Stimulated activated naive CD8-positive, alpha-beta T cell treated with anti-CD3 and anti-CD28 coated beads, Interleukin-15, Interleukin-2, amounts not matched to agents 100 ng/mL and 50 ng/mL, for 24 hours (primary cell): ENCODE measurements around the gene COX19.
"Not testable (repeated sequence)": the region's sequence is repeated elsewhere in the genome, so short reads cannot be mapped to it uniquely, and the experiment has no call there.

Source experiments
- H3K27ac Mint-ChIP-seq: one replicate; pipeline ENCODE4 v1.8.0; 2021; ENCODE audit warnings: mild to moderate bottlenecking, mixed read lengths
- H3K27me3 Mint-ChIP-seq: one replicate; pipeline ENCODE4 v1.8.0; 2021; ENCODE audit warnings: mixed read lengths
- H3K36me3 Mint-ChIP-seq: one replicate; pipeline ENCODE4 v1.8.0; 2021; ENCODE audit warnings: low read depth, mixed read lengths
- H3K4me1 Mint-ChIP-seq: one replicate; pipeline ENCODE4 v1.8.0; 2021; ENCODE audit warnings: low read depth, mixed read lengths
- H3K4me3 Mint-ChIP-seq: one replicate; pipeline ENCODE4 v1.8.0; 2021; ENCODE audit warnings: mild to moderate bottlenecking, mixed read lengths
- H3K9me3 Mint-ChIP-seq: one replicate; pipeline ENCODE4 v1.8.0; 2021; ENCODE audit warnings: mixed read lengths

Gene COX19

DNA sequence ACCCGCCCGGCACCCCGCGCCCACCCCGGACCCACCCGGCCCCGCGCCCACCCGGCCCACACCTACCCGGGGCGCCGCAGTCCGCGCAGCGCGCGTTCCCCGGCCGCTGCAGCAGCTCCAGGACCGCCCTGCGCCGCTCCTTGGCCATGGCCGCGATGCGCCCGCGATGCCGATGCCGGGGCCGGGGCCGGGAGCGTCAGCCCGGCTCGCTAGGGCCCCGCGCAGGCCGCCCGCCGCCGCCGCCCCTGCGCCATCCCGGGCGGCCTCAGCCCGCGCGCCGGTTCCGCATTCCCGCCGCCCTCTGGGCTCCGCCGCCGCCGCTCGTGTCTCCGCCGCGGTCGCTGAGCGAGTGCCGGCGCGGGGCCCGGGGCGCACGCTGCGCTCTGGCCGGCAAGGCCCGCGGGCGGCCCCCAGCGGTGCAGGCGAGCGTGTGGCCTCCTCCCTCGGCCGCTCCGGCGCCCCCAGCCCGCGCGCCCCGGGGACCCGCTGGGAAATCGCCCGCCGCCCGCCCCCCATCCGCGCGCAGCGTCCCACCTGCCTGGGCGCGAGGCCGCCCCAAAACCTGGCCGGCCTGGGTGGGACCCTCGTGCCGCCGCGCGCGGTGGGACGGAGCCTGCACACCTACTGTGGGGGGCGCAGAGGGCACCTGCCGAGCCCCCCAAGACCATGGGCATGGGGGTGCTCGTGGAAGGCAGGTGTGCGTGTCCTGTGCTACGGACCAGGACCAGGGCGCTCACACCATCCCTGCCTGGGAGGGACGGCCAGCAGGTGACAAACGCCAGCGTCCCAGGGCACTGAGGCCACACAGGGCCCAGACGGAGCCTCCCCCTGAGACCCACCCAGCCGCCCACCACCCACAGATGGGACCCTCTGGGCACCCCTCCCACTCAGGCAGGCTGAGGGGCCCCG is 20.8 kb downstream of the COX19 start, which contains the start of gene ADAP1:
ADAP1 (minus strand) TSS at position 351 of the 909 bp plus-strand sequence; CDS start at position 148, 203 bp downstream.
- peak within 1 kb of the TSS; percentile 66 for H3K4me3 Mint-ChIP-seq
- H3K36me3 Mint-ChIP-seq = peaks cover 8% of the 10 kb centered on the region
- no peaks in the 10 kb centered on the region for H3K9me3 Mint-ChIP-seq
- peaks cover 3% of the 10 kb centered on the region for H3K27me3 Mint-ChIP-seq
- peaks cover 22% of the 10 kb centered on the region for H3K4me1 Mint-ChIP-seq
- H3K27ac Mint-ChIP-seq = peak within 1 kb of the TSS; percentile 45

GRCh38 chr7:953547-954327 is 21.6 kb downstream of the COX19 start:
- H3K4me1 Mint-ChIP-seq = peaks cover 22% of the 10 kb centered on the region
- H3K27me3 Mint-ChIP-seq = peaks cover 3% of the 10 kb centered on the region
- H3K9me3 Mint-ChIP-seq = no peaks in the 10 kb centered on the region
- no peak overlapping the region for H3K27ac Mint-ChIP-seq
- peak overlapping the region; percentile 49 for H3K4me3 Mint-ChIP-seq
- peaks cover 13% of the 10 kb centered on the region for H3K36me3 Mint-ChIP-seq

DNA sequence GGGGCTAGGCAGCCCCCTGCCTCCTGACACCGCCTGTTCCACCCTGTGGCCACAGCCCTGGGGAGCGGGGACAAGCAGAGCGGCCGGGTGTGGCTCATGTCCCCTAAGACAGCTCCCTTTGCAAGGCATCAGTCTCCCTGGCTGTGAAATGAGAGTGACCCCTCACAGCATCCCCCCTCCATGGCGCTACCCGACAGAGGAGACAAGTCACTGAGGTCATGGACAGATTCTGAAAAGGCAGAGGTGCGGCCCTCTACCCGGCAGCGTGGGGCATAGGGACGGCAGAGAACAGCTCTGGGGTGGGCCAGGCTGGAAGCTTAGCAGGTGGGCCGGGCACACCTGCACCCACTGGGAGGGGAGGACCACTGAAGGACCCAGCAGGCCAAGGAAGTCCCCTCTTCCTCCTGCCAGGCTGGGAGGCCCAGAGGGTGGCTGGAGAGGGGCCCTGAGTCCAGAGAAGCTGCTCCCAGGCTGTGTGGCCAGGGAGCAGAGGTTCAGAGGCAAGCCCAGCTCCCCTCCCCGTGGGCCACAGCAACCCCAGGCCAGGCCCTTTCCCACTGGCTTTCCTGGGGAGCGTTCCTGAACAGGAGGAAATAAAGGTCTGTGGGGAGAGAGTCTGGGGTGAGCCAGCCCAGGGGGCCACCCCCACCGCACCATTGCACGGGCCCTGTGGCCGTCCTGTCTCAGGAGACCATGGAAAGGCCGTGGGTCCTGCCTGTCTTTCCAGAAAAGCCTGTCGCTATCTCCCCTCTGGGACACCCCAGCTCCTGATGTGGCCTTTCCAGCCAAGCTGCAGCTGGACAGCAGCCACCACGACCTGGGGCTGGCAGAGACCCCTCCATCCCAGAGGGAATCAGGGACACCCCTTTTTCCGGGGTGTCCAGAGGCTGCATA is 22.6 kb downstream of the COX19 start:
- Mint-ChIP-seq H3K4me1 (peaks cover 22% of the 10 kb centered on the region), H3K36me3 (peaks cover 18% of the 10 kb centered on the region), H3K27me3 (peaks cover 3% of the 10 kb centered on the region), H3K27ac (no peak overlapping the region), H3K9me3 (no peaks in the 10 kb centered on the region), H3K4me3 (peak overlapping the region; percentile 47)

GRCh38 chr7:951881-952547 is 23.3 kb downstream of the COX19 start:
- H3K27ac Mint-ChIP-seq = no peak overlapping the region
- H3K4me3 Mint-ChIP-seq = no peak overlapping the region
- H3K36me3 Mint-ChIP-seq = peaks cover 18% of the 10 kb centered on the region
- H3K27me3 Mint-ChIP-seq = peaks cover 3% of the 10 kb centered on the region
- no peaks in the 10 kb centered on the region for H3K9me3 Mint-ChIP-seq
- peaks cover 22% of the 10 kb centered on the region for H3K4me1 Mint-ChIP-seq

DNA sequence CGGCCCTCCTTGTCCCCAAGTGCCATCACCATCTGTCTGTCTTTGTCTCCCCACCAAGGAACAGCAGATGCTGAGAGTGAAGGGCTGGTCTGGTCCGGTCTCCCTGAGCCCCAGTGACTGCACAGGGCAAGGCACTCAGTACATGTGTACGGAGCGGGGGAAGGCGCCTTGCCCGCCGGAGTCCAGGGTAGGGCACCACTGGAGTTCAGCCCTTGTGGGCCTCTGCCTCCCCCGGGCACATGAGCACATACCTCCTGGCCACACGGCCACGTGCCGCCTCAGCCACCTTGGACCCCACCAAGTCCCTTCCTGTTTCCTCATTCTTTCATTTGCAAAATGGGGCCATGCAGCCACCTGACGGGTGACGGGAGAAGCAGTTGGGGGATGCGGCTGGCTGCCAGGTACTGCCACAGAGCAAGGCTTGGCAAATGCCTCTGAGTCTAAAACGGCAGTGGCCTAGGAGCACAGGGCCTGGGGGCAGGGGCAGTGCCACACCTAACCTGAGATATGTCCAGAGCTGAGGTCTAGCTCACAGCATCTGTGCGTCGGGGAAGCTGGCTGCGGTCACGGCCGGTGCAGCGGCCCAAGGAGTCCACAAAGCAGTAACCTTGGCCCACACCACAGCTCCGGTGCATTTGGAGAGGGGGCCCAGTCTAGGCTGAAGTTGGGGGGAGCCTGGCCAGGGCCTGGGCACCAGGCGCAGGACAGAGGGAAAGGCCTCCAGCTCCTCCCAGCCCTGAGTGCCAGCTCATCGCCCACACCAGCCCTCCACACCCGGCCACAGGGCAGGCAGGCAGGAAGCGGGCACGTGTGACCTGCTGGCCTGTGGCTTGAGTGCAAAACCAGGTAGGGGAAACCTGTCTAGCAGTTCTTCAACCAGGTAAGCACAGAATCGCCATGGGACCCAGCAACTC is 26.1 kb downstream of the COX19 start:
- peaks cover 18% of the 10 kb centered on the region for H3K36me3 Mint-ChIP-seq
- H3K27ac Mint-ChIP-seq = no peak overlapping the region
- H3K4me3 Mint-ChIP-seq = no peak overlapping the region
- H3K9me3 Mint-ChIP-seq = no peaks in the 10 kb centered on the region
- H3K27me3 Mint-ChIP-seq = no peaks in the 10 kb centered on the region
- H3K4me1 Mint-ChIP-seq = peaks cover 18% of the 10 kb centered on the region

- Mint-ChIP-seq H3K27me3 (no peaks in the 10 kb centered on the region), H3K4me1 (peaks cover 17% of the 10 kb centered on the region), H3K27ac (no peak overlapping the region), H3K9me3 (no peaks in the 10 kb centered on the region), H3K36me3 (peaks cover 18% of the 10 kb centered on the region), H3K4me3 (no peak overlapping the region)
Observed at GRCh38 chr7:947391-948210, 27.7 kb downstream of the COX19 start.

DNA sequence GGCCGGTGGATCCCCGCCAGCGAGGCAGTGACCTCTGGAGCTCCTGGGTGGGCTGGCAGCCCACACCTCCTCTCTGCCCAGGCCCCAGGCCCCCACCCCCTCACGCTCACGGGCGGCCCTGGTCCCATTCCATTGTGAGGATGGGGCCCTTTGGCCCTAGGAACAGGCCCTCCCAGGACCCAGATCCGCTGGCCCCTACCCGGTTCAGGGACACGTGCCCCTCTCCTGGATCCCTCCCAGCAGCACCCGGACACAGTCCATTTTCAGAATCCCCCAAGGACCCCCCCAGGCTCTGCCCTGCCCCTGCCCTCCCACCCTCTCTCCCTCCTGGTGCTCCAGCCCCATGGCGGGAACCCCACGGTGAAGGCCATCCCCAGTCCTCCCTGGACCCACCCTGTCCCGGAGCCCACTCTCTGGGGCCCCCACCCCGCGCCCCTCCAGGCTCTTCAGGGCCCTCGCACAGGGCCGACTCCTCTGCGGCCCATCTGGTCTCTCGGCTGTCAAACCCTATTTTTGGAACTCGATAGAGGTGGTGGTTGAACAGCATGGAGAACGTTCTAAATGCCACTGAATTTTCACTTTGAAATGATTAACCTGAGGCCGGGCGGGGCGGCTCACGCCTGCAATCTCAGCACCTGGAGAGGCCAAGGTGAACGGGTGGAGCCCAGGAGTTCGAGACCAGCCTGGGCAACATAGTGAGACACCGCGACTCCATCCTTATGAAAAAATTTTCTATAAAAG is 28.9 kb downstream of the COX19 start:
- Mint-ChIP-seq H3K27me3 (no peaks in the 10 kb centered on the region), H3K9me3 (peaks cover 4% of the 10 kb centered on the region)

GRCh38 chr7:945556-946255 is 29.6 kb downstream of the COX19 start:
- Mint-ChIP-seq H3K4me3 (no peak overlapping the region), H3K27ac (no peak overlapping the region), H3K4me1 (peaks cover 24% of the 10 kb centered on the region), H3K27me3 (no peaks in the 10 kb centered on the region), H3K9me3 (peaks cover 8% of the 10 kb centered on the region), H3K36me3 (peaks cover 28% of the 10 kb centered on the region)

More for the DNA sequence above, 28.9 kb downstream of the COX19 start:
- no peak overlapping the region for H3K4me3 Mint-ChIP-seq
- H3K36me3 Mint-ChIP-seq = peaks cover 23% of the 10 kb centered on the region
- H3K4me1 Mint-ChIP-seq = peaks cover 19% of the 10 kb centered on the region
- no peak overlapping the region for H3K27ac Mint-ChIP-seq

GRCh38 chr7:945147-945555 is 30.2 kb downstream of the COX19 start:
- H3K27ac Mint-ChIP-seq = no peak overlapping the region
- no peaks in the 10 kb centered on the region for H3K27me3 Mint-ChIP-seq
- H3K4me1 Mint-ChIP-seq = peaks cover 25% of the 10 kb centered on the region
- no peak overlapping the region for H3K4me3 Mint-ChIP-seq
- H3K36me3 Mint-ChIP-seq = peaks cover 31% of the 10 kb centered on the region
- peaks cover 13% of the 10 kb centered on the region for H3K9me3 Mint-ChIP-seq

- peaks cover 26% of the 10 kb centered on the region for H3K4me1 Mint-ChIP-seq
- no peak overlapping the region for H3K4me3 Mint-ChIP-seq
- peaks cover 32% of the 10 kb centered on the region for H3K36me3 Mint-ChIP-seq
- H3K27ac Mint-ChIP-seq = no peak overlapping the region
- peaks cover 18% of the 10 kb centered on the region for H3K9me3 Mint-ChIP-seq
- H3K27me3 Mint-ChIP-seq = no peaks in the 10 kb centered on the region
Observed at GRCh38 chr7:944744-945143, 30.6 kb downstream of the COX19 start.

DNA sequence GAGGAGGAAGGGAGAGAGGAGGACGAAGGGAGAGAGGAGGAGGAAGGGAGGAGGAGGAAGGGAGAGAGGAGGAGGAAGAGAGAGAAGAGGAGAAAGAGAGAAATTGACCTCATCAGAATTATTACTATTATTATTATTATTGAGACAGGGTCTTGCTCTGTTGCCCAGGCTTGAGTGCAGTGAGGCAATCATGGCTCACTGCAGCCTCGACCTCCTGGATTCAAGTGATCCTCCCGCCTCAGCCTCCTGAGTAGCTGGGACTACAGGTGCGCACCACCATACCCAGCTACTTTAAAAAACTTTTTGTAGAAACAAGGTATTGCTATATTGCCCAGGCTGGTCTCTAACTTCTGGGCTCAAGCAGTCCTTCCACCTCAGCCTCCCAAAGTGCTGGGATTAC is 31.6 kb downstream of the COX19 start:
- H3K27me3 Mint-ChIP-seq = not testable (repeated sequence)

More for the DNA sequence above, 31.6 kb downstream of the COX19 start:
- not testable (repeated sequence) for H3K27ac Mint-ChIP-seq, H3K4me3 Mint-ChIP-seq
- Mint-ChIP-seq H3K36me3 (peaks cover 29% of the 10 kb centered on the region), H3K9me3 (peaks cover 19% of the 10 kb centered on the region), H3K4me1 (peaks cover 30% of the 10 kb centered on the region)
